H9 (cell line): ENCODE data around the gene USP7. TPM values are rescaled to one million over a fixed set of nuclear protein-coding genes. Genes with fewer than 3 reads are reported as not detected.

Experiments used
- DNase-seq: peaks from one replicate; pipeline ENCODE4 v3.0.0-alpha.2; 2017
- H2AFZ ChIP-seq: one replicate; pipeline ENCODE4 v1.6.1; 2013; ENCODE audit warnings: mild to moderate bottlenecking, low read length, control low read depth, moderate library complexity
- H2AK5ac ChIP-seq: 2 replicates; pipeline ENCODE4 v1.6.1; 2013; ENCODE audit warnings: low read length, control low read depth, mixed read lengths; ENCODE audit not compliant: insufficient read length
- H2BK120ac ChIP-seq: one replicate; pipeline ENCODE4 v1.6.1; 2013; ENCODE audit warnings: low read depth, mild to moderate bottlenecking, low read length, control low read depth, inconsistent platforms; ENCODE audit not compliant: poor library complexity, severe bottlenecking
- H2BK12ac ChIP-seq: 2 replicates; pipeline ENCODE4 v1.6.1; 2013; ENCODE audit warnings: low read length, control low read depth, mixed read lengths, low read depth; ENCODE audit not compliant: insufficient read length
- H2BK15ac ChIP-seq: 2 replicates; pipeline ENCODE4 v1.6.1; 2013; ENCODE audit warnings: low read depth, low read length, control low read depth
- H2BK20ac ChIP-seq: one replicate; pipeline ENCODE4 v1.6.1; 2013; ENCODE audit warnings: low read depth, mild to moderate bottlenecking, low read length, control low read depth, inconsistent platforms; ENCODE audit not compliant: poor library complexity, severe bottlenecking
- H2BK5ac ChIP-seq: 2 replicates; pipeline ENCODE4 v1.6.1; 2013; ENCODE audit warnings: low read length, control low read depth, mixed read lengths; ENCODE audit not compliant: insufficient read length
- H3K14ac ChIP-seq: 2 replicates; pipeline ENCODE4 v1.6.1; 2013; ENCODE audit warnings: low read length, control low read depth; ENCODE audit not compliant: insufficient read depth
- H3K18ac ChIP-seq: 2 replicates; pipeline ENCODE4 v1.6.1; 2013; ENCODE audit warnings: low read depth, mild to moderate bottlenecking, mixed read lengths, low read length, control low read depth; ENCODE audit not compliant: insufficient read length
- H3K23ac ChIP-seq: 2 replicates; pipeline ENCODE4 v1.6.1; 2013; ENCODE audit warnings: low read length, control low read depth, mixed read lengths, low read depth; ENCODE audit not compliant: insufficient read length
- H3K23me2 ChIP-seq: 2 replicates; pipeline ENCODE4 v1.6.1; 2013; ENCODE audit warnings: low read depth, mild to moderate bottlenecking, mixed read lengths, low read length, control low read depth; ENCODE audit not compliant: insufficient read length, poor library complexity, severe bottlenecking
- H3K27ac ChIP-seq: 2 replicates; pipeline ENCODE4 v1.5.1; 2013; ENCODE audit warnings: low read length, control low read depth, mixed read lengths, low read depth; ENCODE audit not compliant: insufficient read length
- H3K27me3 ChIP-seq: 2 replicates; pipeline ENCODE4 v1.6.1; 2013; ENCODE audit warnings: low read length, control low read depth, inconsistent platforms; ENCODE audit not compliant: insufficient read depth
- H3K4ac ChIP-seq: 2 replicates; pipeline ENCODE4 v1.6.1; 2013; ENCODE audit warnings: low read depth, mild to moderate bottlenecking, control low read depth, inconsistent platforms, low read length, moderate library complexity
- H3K4me1 ChIP-seq: 2 replicates; pipeline ENCODE4 v1.6.1; 2013; ENCODE audit warnings: low read length, control low read depth, inconsistent platforms; ENCODE audit not compliant: insufficient read depth
- H3K4me2 ChIP-seq: 2 replicates; pipeline ENCODE4 v1.6.1; 2013; ENCODE audit warnings: low read length, control low read depth, mixed read lengths; ENCODE audit not compliant: insufficient read length, insufficient read depth
- H3K56ac ChIP-seq: 2 replicates; pipeline ENCODE4 v1.6.1; 2013; ENCODE audit warnings: low read depth, mild to moderate bottlenecking, mixed read lengths, low read length, control low read depth; ENCODE audit not compliant: insufficient read length
- H3K79me1 ChIP-seq: 2 replicates; pipeline ENCODE4 v1.6.1; 2013; ENCODE audit warnings: low read depth, mild to moderate bottlenecking, moderate library complexity, low read length, control low read depth, inconsistent platforms; ENCODE audit not compliant: insufficient read depth, poor library complexity, severe bottlenecking
- H3K79me2 ChIP-seq: 2 replicates; pipeline ENCODE4 v1.6.1; 2013; ENCODE audit warnings: low read length, control low read depth, inconsistent platforms; ENCODE audit not compliant: insufficient read depth
- H3K9ac ChIP-seq: 2 replicates; pipeline ENCODE4 v1.6.1; 2013; ENCODE audit warnings: low read length, control low read depth, mixed read lengths; ENCODE audit not compliant: insufficient read length; ENCODE audit errors: extremely low read depth
- H3K9me3 ChIP-seq: one replicate; pipeline ENCODE4 v1.6.1; 2013; ENCODE audit warnings: low read depth, low read length, inconsistent platforms; ENCODE audit not compliant: control insufficient read depth
- H3T11ph ChIP-seq: one replicate; pipeline ENCODE4 v1.6.1; 2013; ENCODE audit warnings: mild to moderate bottlenecking, low read length, control low read depth, inconsistent platforms
- H4K20me1 ChIP-seq: one replicate; pipeline ENCODE4 v1.6.1; 2013; ENCODE audit not compliant: control insufficient read depth, insufficient read length, insufficient read depth
- H4K5ac ChIP-seq: 2 replicates; pipeline ENCODE4 v1.6.1; 2013; ENCODE audit warnings: low read depth, mild to moderate bottlenecking, mixed read lengths, low read length, control low read depth; ENCODE audit not compliant: insufficient read length
- H4K8ac ChIP-seq: replicated peaks from 2 replicates; pipeline ENCODE4 v1.6.1; 2013; ENCODE audit warnings: low read length, control low read depth, mixed read lengths, low read depth; ENCODE audit not compliant: insufficient read length
- H4K91ac ChIP-seq: 2 replicates; pipeline ENCODE4 v1.6.1; 2013; ENCODE audit warnings: low read depth, mild to moderate bottlenecking, moderate library complexity, mixed read lengths, low read length, control low read depth; ENCODE audit not compliant: insufficient read length
- H3K27ac Mint-ChIP-seq, 3 experiments: 2 replicates in 2 of 3; 3 replicates in 1 of 3; pipeline ENCODE4 v1.8.0; 2020 to 2021; ENCODE audit warnings: mixed read lengths in 3 of 3, mild to moderate bottlenecking in 1 of 3, moderate library complexity in 1 of 3
- H3K27me3 Mint-ChIP-seq: 2 replicates; pipeline ENCODE4 v1.8.0; 2021; ENCODE audit warnings: low read depth, mild to moderate bottlenecking, moderate library complexity, mixed read lengths
- H3K36me3 Mint-ChIP-seq, 3 experiments: 2 replicates in 2 of 3; 3 replicates in 1 of 3; pipeline ENCODE4 v1.8.0; 2020 to 2021; ENCODE audit warnings: low read depth in 3 of 3, mixed read lengths in 3 of 3; ENCODE audit not compliant: insufficient read depth in 1 of 3
- H3K4me1 Mint-ChIP-seq, 2 experiments: 2 replicates each; pipeline ENCODE4 v1.8.0; 2020; ENCODE audit warnings: mixed read lengths in 2 of 2
- H3K4me3 Mint-ChIP-seq, 2 experiments: 2 replicates in 1 of 2; 3 replicates in 1 of 2; pipeline ENCODE4 v1.8.0; 2020 to 2021; ENCODE audit warnings: mild to moderate bottlenecking in 2 of 2, mixed read lengths in 2 of 2, moderate library complexity in 1 of 2
- H3K9me3 Mint-ChIP-seq, 2 experiments: 2 replicates in 1 of 2; 3 replicates in 1 of 2; pipeline ENCODE4 v1.8.0; 2020; ENCODE audit warnings: mild to moderate bottlenecking in 2 of 2, mixed read lengths in 2 of 2, moderate library complexity in 1 of 2
- CTCF ChIP-seq: fragments of 200-600 bp; sonication (generic); conservative IDR thresholded peaks from 3 replicates; pipeline ENCODE4 v1.8.0; 2021; ENCODE audit warnings: antibody characterized with exemption, mild to moderate bottlenecking
- WGBS: extraction: QIAGEN DNeasy Blood & Tissue Kit; methylation state at CpG from one replicate; pipeline ENCODE4 v1.1.7; 2013; ENCODE audit warnings: missing lambda C conversion rate, low lambda C conversion rate, mixed read lengths; ENCODE audit not compliant: insufficient read length; ENCODE audit errors: extremely low coverage; 5-methylcytosine and 5-hydroxymethylcytosine counted together
- total RNA-seq: library from RNA; stranded (reverse); gene quantifications from 2 replicates; pipeline ENCODE4 v1.2.1, GENCODE V29; 2021

USP7 gene
- total RNA-seq, 1 experiment from 2014 or later, result 192 TPM

GRCh38 chr16:8888951-8889892 is 74.5 kb downstream of the USP7 start:
- Histone ChIP-seq H3K79me2 (no peaks in the 10 kb centered on the region), H4K8ac (no peak overlapping the region)
- WGBS, result no CpG with 5 or more reads among the region's 23 CpGs

More at GRCh38 chr16:8888951-8889892, 74.5 kb downstream of the USP7 start:
- H2BK12ac ChIP-seq, result no peak overlapping the region
- H3K18ac ChIP-seq, result no peak overlapping the region
- no peak overlapping the region for H2AK5ac ChIP-seq
- no peak overlapping the region for H3K4me2 ChIP-seq
- DNase-seq, result no peak
- H4K20me1 ChIP-seq, result peaks cover 4% of the 10 kb centered on the region
- no peak overlapping the region for H4K91ac ChIP-seq
- H2BK5ac ChIP-seq, result no peak overlapping the region
- H2BK120ac ChIP-seq, result no peak overlapping the region
- H3K9me3 ChIP-seq, result no peaks in the 10 kb centered on the region
- no peak overlapping the region for H3K23ac ChIP-seq
- H4K5ac ChIP-seq, result no peak overlapping the region
- H3K9ac ChIP-seq, result no peak overlapping the region
- TF ChIP-seq CTCF, result no peak
- Mint-ChIP-seq H3K9me3 (no peaks in the 10 kb centered on the region), H3K4me1 (peaks cover 22 to 24% of the 10 kb centered on the region in 2 experiments), H3K36me3 (peaks cover 36 to 61% (median 48%) of the 10 kb centered on the region in 3 experiments; a peak in 6 of 7 replicates), H3K27ac (no peak overlapping the region), H3K27me3 (peaks cover 4% of the 10 kb centered on the region), H3K4me3 (no peak overlapping the region)
- H3K56ac ChIP-seq, result no peak overlapping the region
- no peaks in the 10 kb centered on the region for H3K79me1 ChIP-seq
- no peak overlapping the region for H2AFZ ChIP-seq
- H2BK15ac ChIP-seq, result no peak overlapping the region
- no peak overlapping the region for H3T11ph ChIP-seq
- H3K27ac ChIP-seq, result no peak overlapping the region
- H3K4me1 ChIP-seq, result no peaks in the 10 kb centered on the region; the same call in 1 of the 2 replicates
- no peak overlapping the region for H3K4ac ChIP-seq
- H3K23me2 ChIP-seq, result no peaks in the 10 kb centered on the region
- no peaks in the 10 kb centered on the region for H3K27me3 ChIP-seq
- no peak overlapping the region for H3K14ac ChIP-seq
- H2BK20ac ChIP-seq, result no peak overlapping the region
